Inflammatory macrophage treated with lipopolysaccharide for 4 hours (primary cell): Measurements from ENCODE around the gene RANGAP1.
A peak's percentile ranks its signal among the peaks of the same experiment; 100 is the strongest.

ENCODE experiments used
- DNase-seq: peaks from one replicate; pipeline ENCODE4 v3.0.0-alpha.2; 2020

RANGAP1 gene

DNA sequence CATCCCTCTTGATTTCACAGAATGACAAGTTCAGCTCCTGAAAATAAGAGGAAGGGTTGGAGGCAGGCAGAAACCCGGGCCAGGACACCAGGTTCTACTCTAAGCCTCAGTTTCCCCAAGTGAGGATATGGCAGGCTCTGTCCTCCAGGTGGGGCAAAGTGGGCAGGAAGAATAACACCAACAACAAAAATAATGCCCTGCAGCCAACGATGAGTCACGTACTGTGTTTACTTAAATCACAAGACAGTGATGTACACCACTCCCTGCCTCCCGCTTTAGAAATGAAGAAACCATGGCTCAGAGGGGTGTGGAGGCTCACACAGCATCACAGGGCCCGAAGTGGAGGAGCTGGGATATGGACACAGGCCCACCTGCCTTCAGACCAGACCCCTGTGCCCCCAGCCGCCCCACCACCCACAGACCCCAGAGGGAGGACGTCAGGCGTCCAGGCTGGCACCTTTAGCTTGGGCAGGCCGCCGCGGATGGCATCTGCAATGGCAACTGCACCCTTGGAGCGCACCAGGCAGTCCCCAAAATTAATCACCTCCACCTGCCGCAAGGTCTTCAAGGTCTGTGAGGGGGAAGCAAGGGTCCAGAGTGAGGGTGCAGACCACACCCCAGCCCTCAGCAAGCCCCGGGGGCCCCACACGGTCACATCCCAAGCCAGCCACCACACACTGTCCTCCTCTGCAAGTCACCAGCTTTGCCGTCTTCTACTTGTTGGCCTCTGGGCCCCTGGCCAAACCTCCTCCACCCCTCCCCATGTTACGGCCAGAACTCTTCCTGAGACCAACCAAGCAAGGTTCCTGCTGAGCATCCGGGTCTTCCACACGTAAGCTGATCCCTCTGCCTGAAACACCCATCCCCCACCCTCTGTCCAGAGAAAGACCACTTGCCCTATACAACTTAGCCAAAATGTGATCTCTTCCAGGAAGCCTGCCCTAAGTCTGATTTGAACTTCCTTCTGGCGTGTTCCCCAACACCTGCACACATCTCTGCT, 29.4 kb downstream of the RANGAP1 start:
- DNase-seq = peak; percentile 21

DNA sequence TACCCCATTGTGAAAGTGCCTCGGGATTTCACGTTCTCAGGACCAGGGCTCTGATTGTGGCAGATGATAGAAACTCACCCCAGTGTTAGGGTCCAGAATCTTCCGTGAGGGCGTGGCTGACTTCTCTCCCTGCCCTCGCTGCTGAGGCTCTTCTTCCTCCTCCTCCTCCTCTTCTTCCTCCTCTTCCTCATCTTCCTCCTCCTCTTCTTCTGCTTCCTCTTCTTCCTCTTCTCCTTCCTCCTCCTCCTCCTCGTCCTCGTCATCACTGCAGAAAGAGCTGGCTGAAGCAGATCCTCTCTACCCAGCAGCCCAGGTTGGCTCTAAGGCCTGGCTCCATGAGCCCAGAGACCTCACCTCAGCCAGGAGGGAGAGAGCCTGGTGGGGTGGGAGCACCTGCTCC, 31.8 kb downstream of the RANGAP1 start:
- DNase-seq = no peak

DNA sequence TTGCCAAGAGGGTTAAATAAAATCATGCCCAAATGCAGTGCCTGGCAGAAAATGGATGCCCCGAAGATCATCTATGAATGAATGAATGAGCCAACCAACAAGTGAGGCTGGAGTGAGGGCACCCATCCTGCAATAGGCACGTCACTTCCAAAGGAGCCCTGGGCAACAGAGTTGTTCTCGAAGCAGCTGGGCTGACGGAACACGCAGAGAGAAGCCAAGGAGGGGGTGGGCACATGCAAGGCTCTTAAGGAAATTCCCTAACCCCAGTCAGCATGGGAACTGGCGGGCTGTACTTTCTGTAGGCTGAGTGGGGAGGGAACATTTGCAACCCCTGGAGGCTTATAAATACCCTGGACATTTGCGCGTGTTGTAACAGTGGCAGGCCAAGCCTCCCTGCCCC, 33.6 kb downstream of the RANGAP1 start:
- DNase-seq = no peak

DNA sequence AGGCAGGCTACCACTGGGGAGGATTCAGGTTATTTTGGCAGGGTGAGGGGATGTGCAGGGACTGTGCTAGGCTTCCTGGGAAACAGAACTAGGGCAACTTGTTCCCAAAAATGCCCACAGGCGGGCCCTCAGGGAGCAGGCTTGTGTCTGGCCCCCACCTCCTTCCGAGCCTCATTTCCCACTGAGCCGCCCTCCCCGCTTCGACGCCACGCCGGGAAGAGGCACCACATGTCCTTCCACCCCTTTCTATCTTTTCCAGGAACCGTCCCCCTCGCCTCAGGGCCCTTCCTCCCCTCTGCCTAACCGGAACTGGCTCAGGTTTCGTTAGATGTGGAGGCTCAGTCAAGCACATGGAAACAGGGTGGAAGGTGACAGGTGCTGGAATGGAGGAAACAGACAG, 35.9 kb downstream of the RANGAP1 start:
- DNase-seq = no peak

DNA sequence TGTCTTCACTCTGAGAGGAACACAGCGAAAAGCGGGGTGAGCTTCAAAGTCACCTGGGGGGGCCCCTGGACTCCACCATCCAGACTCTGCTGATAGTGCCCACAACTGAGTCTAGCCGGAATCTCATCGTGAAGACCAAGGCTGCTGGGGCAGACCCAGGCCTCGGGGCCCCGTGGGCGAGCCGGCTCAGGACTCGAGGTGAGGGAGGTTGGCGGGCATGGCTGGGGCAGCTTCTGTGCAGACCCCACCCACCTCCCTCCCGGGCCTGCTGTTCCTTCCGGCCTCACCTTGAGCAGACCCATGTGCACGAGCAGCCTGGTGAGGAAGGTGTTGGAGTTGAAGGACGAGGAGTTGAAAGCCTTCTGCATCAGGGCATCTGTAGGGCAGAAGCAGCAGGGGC, 36.5 kb downstream of the RANGAP1 start:
- DNase-seq = no peak

DNA sequence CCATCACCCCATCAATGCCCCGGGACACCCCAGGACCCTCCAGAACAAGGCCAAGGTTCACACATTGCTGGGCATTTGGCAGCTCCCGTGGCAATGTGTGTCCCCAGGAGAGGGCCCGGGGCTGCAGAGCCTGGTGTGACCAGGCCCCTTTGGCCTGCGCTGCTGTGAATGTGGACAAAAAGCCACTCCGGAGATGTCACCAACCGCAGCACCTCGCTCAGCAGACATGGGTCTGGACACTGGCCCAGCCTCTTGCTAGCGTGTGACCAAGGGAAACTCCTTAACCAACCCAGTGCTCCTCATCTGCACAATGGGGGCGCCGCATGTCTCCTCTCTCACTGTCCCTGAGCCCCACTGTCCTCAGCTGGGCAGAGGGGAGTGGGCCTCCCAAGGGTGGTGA, 37.2 kb downstream of the RANGAP1 start:
- no peak for DNase-seq

DNA sequence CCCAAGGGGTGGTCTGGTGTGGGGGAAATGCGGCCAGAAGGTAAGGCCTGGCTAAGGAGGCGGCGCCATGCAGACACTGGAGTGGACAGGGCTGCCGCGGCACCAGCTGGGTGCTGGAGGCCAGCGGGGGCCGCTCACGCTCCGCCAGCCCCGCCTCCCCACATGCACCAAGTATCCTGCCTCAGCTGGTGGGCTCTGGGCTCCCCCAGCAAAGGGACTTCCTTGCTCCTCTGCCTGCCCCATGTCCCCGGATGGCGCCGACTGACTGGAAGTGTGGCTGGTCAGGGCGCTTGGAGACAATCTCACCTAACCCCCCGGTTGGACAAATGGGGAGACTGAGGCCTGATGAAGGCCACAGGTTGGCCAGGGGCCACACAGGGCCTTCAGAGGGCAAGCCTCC, 37.7 kb downstream of the RANGAP1 start:
- DNase-seq = no peak

DNA sequence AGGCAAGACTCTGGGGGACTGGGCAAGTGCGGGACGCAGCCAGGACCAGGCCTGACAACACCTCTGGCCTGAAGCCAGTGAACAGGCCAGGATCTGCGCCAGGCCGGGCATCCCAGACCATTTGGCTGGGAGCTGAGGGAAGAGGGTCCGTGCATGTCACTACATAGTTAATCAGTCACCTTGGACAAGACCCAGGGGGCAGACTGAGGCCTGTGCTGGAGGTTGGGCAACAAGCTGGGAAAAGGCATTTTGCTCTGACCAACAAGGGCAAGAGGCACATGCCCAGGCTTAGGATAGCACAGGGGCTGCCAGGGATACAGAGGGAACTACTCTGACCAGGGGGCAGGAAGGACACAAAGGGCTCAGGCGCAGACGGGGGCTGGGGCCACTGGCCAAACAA, 38.3 kb downstream of the RANGAP1 start:
- no peak for DNase-seq

DNA sequence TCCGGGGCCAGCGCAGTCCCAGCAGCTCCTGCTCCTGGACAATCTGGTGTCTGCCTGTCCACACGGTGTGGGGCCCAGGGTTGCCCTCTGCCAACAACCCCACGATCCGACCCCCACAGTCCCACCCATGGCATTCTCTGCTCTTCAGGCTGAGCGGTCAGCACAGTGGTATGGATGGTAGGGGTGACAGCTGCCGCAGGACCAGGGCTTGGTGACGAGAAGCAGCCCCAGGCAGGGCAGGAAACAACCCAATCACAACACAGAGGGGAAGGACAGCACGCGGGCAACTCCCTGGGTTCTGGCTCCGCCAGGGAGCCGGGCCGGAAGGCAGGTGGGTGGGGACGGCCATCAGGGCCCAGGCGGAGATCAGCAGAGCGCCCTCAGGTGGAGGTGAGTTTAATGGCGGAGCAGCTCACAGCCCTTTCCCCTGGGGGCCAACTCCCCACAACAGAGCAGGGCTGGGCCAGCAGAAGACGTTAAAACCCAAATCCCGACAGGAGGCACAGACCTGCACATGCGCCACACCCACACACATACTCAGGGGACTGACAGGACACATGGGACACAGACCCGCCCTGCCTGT, 40.0 kb downstream of the RANGAP1 start:
- DNase-seq = no peak

DNA sequence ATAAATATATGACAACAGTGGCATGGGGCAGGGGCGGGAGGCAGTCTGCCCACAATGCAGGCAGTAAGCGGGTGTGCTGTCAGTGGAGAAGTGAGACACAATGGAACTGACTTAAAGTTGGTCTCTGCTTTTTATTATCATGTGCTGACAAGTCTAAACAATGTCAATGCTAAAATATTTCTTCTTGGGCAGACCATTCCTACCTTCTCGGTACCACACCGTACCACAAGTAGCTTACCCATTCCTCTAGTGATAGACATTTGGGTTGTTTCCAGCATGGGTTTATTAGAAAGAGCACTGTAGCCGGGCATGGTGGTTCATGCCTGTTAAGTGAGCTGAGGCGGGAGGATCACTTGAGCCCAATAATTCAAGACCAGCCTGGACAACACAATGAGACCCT, 42.6 kb downstream of the RANGAP1 start:
- no peak for DNase-seq

DNA sequence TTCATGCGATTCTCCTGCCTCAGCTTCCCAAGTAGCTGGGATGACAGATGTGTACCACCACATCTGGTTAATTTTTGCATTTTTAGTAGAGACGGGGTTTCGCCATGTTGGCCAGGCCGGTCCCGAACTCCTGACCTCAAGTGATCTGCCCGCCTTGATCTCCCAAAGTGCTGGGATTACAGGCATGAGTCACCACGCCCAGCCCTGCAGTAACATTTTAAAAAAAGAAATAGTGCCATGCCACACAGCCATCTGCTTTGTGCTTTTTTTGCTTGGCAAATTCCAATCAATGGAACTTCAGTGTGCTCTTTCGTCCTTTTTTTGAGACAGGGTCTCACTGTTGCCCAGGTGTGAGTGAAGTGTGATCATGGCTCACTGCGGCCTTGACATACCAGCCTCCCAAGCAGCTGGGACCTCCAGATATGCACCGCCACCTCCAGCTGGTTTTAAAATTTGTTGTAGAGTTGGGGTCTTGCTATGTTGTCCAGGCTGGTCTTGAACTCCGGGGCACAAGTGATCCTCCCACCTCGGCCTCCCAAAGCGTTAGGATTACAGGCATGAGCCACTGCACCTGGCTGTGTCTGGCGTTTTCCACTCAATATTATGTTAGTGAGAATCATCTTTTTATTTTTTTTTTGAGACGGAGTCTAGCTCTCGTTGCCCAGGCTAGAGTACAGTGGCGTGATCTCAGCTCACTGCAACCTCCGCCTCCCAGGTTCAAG, 43.4 kb downstream of the RANGAP1 start:
- DNase-seq = no peak

DNA sequence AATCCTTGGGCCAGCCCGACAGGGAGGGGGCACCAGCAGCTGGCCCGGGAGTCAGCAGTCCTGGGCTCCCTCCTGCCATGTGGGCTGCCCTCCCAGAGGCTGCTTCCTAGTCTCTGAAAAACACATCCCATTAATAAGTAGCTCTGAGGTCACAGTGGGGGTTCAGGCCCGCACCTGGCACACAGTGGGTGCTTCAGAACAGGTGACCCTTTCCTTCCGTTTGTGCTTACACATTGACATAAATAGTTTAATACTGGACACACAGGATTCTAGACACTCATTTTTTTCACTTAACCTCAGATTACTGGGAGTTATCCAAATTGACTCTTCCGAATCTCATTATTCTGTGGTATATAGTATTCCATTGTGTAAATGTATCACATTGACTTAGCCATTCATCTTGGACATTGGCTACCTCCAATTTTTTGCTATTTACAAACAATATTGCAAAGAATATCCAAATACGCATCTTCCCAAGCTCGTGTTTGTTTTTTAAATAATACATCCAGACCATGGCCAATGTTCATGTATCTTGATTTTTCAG, 44.8 kb downstream of the RANGAP1 start:
- no peak for DNase-seq

DNA sequence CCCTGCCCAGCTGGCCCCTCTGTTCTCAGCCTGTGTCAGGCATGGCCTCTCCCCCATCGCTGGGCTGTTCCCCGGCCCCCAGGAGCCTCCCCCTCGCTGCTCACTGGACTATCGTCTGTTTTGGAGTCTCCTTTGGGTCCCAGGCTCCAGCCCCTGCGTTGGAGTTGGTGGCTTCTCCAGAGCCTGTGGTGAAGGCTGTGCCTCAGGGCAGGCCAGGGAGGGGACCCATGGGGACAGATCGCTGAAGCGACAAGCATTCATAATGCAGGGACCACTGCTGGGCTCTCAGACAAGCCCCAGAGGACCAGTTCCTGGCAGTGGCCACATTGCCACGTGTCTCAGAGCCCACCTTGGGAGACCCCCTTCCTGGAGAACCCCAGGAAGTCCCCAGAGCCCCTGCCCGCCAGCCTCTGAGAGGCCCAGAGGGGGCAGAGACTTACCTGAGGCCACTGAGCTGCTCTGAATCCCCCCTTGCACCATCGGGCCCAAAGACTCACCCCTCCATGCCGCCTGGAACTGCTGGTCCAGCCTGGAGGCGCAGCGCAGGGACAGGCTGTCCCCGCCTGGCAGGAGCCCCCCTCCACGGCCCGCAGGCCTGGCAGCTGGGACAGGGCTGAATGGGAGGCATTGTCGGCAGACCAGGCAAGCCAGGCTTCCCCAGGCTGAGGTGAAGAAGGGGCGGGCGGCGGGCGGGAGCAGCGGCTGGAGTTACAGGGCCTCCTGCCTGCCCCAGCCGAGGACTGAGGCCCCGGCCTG, 45.4 kb downstream of the RANGAP1 start, which contains the start of gene CHADL:
TSS of gene CHADL (minus strand) at position 555 of the 756 bp plus-strand sequence. CDS start at position 505, 50 bp downstream.
- no peak for DNase-seq

DNA sequence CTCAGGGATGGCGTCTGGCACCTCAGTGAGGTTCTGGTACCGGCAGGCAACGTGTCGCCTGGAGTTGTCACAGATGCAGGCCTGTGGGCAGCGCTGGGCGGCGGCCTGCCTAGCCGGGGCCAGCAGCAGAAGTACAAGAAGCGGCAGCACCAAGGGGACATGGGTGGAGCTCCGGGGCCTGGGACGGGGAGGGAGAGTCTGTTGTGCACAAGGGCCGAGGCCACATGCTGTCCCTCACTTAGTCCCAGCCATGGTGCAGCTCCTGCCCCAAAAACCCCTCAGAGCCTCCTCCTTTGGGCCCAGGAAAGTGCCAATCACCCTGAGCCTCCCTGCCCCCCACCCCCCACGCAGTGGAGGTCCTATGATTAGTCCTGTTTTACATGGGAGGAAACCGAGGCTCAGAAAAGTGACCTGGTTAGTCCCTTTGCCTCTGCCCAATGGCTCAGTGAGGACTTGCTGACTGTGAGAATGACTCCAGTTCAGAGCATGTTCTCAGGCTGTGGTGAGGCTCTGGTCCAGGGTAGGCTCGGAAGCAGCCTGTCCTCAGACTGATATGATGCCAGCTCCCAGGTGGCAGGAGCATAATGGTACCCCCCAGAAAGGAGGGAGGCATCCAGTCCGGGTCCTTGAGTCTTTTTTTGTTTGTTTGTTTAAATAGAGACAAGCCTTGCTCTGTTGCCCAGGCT, 46.4 kb downstream of the RANGAP1 start:
- DNase-seq = no peak

DNA sequence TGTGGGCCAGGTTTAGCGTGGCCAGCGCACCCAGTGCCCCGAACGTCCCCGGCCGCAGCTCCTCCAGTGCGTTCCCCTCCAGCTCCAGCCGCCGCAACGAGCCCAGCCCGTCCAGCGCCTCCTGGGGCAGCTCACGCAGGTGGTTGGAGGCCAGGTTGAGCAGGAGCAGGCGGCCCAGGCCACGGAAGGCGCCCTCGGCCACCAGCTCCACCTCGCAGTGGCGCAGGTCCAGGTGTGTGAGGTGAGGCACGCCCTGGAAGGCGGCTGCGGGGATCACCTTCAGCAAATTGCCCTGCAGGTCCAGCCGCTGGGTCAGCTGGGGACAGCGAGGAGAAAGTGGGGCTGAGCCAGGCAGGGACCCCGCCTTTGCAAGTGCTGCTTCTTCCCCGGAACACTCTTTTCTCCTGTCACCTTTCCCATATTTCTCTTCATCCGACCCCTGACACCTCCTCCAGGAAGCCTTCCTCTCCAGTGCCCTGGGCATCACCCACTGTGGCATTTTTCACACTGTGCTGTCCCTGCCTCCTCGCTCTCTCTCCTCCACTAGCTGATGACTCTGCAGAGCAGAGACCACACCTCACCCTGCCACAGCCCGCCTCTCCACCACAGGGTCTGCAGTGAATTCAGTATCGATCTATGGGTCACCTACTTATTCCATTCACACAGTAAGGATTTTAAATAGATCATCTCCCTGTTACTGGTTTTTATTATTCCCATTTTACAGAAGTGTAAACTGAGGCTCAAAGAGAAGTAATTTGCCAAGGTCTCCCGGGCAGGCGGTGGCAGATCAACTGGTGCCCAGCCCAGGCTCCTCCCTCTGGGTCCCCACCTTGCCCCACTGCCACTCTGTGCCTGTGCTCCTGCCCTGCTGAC, 47.2 kb downstream of the RANGAP1 start:
- DNase-seq = no peak

DNA sequence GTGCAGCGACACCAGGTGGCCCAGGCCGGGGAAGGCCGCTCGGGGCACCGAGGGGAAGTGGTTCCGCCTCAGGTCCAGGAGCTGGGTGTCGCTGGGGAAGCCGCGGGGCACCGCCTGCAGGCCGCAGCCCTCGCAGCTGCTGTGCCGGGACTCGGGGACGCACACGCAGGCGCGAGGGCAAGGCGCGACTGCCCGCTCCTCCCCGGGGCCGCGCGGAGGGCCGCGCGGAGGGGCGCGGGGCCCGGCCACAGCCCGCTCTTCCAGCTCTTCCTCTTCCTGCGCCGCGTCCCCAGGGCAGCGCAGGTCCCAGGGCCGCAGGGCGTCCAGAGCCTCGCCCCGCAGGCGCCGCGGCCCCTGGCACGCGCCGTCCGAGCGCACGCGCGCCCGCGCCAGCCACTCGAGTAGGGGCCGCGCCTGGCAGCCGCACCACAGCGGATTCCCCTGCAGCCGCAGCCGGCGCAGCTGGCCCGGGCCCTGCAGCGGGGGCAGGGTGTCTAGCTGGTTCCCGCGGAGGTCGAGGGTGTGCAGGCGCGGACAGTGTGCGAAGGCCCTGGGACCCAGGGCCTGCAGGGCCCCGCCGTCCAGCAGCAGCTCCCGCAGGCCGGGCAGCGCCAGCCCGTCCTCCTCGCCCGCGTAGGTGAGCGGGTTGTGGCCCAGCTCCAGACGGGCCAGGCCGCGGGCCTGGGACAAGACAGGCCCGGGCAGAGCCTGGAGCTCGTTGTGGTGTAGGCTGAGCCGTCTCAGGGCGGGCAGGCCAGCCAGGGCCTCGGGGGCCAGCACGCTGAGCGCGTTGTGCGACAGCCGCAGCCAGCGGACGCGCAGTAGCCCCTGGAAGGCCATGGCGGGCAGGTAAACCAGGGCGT, 48.0 kb downstream of the RANGAP1 start:
- DNase-seq = peak; percentile 68

DNA sequence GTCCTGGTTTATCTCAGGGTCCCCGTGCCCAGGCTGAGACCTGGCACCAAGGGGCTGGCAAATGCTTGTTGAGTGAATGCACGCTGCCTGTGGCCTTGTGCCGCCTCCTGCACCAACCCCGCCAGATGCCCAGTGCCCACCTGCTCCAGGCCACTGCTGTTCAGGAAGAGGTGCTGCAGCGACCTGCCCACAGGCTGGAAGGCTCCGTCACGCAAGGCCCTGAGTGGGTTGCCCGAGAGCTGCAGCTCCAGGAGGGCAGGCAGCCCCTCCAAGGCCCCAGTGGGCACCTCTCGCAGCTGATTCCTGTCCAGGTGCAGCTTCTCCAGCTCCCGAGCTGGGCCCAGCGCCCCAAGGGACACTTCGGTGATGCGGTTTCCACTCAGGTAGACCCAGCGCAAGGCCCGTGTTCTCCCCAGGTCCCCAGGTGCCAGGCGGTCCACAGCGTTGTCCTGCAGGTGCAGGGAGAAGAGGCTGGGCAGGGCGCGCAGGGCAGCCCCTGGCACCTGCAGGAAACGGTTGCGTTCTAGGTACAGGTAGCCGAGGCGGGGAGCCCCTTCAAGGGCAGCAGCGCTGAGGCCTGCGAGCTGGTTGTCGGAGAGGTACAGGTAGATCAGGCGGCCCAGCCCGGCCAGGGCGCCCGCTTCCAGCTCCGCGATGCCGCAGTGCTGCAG, 48.8 kb downstream of the RANGAP1 start:
- no peak for DNase-seq

DNA sequence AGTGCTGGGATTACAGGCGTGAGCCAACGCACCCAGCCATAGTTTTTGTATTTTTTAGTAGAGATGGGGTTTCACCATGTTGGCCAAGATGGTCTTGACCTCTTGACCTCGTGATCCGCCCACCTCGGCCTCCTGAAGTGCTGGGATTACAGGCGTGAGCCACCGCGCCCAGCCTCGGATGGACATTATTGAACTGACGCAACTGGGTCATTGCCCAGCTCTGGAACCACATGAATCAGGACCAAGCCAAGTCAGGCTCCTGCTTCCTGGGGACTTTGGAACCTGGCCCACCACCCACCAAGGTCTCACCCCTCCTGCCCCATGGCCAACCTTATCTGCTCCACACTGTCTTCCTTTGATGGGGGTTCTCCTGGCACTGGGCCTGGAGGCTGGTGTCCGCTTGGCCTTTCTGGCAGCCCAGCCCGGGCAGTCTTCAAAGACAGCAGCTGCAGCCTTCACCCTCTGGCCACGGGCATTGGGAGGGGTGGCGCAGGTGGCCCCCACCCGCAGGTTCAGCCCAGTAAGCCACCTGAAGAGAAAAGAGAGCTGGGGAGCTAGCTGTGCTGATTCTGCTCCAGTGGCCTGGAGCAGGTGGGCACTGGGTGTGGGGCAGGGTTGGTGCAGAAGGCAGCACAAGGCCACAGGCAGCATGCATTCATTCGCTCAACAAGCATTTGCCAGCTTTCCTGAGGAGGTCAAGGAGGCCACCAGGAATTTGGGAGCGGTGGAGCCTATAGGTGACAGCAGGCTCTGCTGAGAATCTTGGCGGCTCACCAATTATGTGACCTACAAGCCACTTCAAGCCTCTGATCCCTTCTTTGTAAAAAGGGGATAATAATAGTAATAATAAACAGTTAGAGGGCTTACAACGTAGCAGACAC, 50.9 kb downstream of the RANGAP1 start:
- DNase-seq = no peak
